GM23338 (cell line): ENCODE data around the gene BCDIN3D. TPM values are rescaled to one million over a fixed set of nuclear protein-coding genes. Genes with fewer than 3 reads are reported as not detected.

Source experiments
- EZH2 ChIP-seq: fragments of 200-600 bp; sonication (generic); IDR thresholded peaks from one replicate; pipeline ENCODE4 v1.8.0; 2017; ENCODE audit warnings: antibody characterized with exemption, mild to moderate bottlenecking, low read depth; ENCODE audit not compliant: unreplicated experiment
- EZH2phosphoT487 ChIP-seq: fragments of 200-600 bp; sonication (generic); IDR thresholded peaks from one replicate; pipeline ENCODE4 v1.8.1; 2018; ENCODE audit warnings: antibody characterized with exemption; ENCODE audit not compliant: unreplicated experiment
- JUNB ChIP-seq: IDR thresholded peaks from one replicate; pipeline ENCODE4 v1.6.1; 2016; ENCODE audit warnings: antibody characterized with exemption; ENCODE audit not compliant: unreplicated experiment
- NANOG ChIP-seq: IDR thresholded peaks from 2 replicates; pipeline ENCODE4 v1.6.1; 2016; ENCODE audit warnings: antibody characterized with exemption, borderline replicate concordance
- ZNF114 ChIP-seq: fragments of 250-450 bp; sonication (Bioruptor Pico); IDR thresholded peaks from 2 replicates; pipeline ENCODE4 v1.5.0; 2020; ENCODE audit warnings: mild to moderate bottlenecking, moderate library complexity
- ZNF331 ChIP-seq: fragments of 250-450 bp; sonication (Bioruptor Pico); IDR thresholded peaks from 2 replicates; pipeline ENCODE4 v1.5.0; 2020; ENCODE audit warnings: low read depth, mild to moderate bottlenecking, moderate library complexity
- polyA plus RNA-seq: library from polyadenylated mRNA; unstranded; fragments of >200 nt; fragmentation: Nextera tagmentation; extraction: Ambion mirVana; gene quantifications from 2 replicates; pipeline ENCODE4 v1.2.1, GENCODE V29; 2016
- total RNA-seq: library from RNA; depleted of rRNA; stranded (reverse); fragments of >200 nt; shearing (Covaris generic); gene quantifications from 2 replicates; pipeline ENCODE4 v1.2.3, GENCODE V29; 2014
- TF ChIP-seq, protein P1 (sequence below): fragments of 250-450 bp; sonication (Bioruptor Pico); IDR thresholded peaks from 2 replicates; pipeline ENCODE4 v1.5.0; 2020; ENCODE audit warnings: mild to moderate bottlenecking, moderate library complexity
- TF ChIP-seq, protein P2 (sequence below): IDR thresholded peaks from 2 replicates; pipeline ENCODE4 v1.6.1; 2016; ENCODE audit warnings: antibody characterized with exemption

Gene BCDIN3D
- total and polyA plus RNA-seq, 2 experiments from 2014 or later: 1.4 to 1.8 TPM

DNA sequence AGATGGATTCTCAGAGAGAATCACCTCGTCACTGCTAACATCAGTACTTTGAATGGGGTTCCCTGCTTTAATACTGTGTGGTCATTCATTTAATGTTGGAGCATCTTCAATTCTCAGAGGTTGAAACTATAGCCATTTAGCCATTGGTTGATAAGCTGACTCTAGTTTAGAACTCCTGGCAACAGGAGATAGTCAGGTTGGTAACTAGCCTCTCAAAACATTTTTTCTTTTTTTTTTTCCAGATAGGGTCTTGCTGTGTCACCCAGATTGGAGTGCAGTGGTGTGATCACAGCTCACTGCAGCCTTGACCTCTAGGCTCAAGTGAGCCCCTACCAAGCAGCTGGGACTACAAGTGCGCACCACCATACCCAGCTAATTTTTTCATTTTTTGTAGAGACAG lies 11.2 kb downstream of the BCDIN3D start (continued):
- TF ChIP-seq, protein P1, sequence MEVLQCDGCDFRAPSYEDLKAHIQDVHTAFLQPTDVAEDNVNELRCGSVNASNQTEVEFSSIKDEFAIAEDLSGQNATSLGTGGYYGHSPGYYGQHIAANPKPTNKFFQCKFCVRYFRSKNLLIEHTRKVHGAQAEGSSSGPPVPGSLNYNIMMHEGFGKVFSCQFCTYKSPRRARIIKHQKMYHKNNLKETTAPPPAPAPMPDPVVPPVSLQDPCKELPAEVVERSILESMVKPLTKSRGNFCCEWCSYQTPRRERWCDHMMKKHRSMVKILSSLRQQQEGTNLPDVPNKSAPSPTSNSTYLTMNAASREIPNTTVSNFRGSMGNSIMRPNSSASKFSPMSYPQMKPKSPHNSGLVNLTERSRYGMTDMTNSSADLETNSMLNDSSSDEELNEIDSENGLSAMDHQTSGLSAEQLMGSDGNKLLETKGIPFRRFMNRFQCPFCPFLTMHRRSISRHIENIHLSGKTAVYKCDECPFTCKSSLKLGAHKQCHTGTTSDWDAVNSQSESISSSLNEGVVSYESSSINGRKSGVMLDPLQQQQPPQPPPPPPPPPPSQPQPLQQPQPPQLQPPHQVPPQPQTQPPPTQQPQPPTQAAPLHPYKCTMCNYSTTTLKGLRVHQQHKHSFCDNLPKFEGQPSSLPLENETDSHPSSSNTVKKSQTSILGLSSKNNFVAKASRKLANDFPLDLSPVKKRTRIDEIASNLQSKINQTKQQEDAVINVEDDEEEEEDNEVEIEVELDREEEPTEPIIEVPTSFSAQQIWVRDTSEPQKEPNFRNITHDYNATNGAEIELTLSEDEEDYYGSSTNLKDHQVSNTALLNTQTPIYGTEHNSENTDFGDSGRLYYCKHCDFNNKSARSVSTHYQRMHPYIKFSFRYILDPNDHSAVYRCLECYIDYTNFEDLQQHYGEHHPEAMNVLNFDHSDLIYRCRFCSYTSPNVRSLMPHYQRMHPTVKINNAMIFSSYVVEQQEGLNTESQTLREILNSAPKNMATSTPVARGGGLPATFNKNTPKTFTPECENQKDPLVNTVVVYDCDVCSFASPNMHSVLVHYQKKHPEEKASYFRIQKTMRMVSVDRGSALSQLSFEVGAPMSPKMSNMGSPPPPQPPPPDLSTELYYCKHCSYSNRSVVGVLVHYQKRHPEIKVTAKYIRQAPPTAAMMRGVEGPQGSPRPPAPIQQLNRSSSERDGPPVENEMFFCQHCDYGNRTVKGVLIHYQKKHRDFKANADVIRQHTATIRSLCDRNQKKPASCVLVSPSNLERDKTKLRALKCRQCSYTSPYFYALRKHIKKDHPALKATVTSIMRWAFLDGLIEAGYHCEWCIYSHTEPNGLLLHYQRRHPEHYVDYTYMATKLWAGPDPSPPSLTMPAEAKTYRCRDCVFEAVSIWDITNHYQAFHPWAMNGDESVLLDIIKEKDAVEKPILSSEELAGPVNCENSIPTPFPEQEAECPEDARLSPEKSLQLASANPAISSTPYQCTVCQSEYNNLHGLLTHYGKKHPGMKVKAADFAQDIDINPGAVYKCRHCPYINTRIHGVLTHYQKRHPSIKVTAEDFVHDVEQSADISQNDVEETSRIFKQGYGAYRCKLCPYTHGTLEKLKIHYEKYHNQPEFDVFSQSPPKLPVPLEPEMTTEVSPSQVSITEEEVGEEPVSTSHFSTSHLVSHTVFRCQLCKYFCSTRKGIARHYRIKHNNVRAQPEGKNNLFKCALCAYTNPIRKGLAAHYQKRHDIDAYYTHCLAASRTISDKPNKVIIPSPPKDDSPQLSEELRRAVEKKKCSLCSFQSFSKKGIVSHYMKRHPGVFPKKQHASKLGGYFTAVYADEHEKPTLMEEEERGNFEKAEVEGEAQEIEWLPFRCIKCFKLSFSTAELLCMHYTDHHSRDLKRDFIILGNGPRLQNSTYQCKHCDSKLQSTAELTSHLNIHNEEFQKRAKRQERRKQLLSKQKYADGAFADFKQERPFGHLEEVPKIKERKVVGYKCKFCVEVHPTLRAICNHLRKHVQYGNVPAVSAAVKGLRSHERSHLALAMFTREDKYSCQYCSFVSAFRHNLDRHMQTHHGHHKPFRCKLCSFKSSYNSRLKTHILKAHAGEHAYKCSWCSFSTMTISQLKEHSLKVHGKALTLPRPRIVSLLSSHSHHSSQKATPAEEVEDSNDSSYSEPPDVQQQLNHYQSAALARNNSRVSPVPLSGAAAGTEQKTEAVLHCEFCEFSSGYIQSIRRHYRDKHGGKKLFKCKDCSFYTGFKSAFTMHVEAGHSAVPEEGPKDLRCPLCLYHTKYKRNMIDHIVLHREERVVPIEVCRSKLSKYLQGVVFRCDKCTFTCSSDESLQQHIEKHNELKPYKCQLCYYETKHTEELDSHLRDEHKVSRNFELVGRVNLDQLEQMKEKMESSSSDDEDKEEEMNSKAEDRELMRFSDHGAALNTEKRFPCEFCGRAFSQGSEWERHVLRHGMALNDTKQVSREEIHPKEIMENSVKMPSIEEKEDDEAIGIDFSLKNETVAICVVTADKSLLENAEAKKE (CRISPR knock-in tag): no peak
- TF ChIP-seq ZNF114 (no peak), EZH2 (no peak), JUNB (no peak), NANOG (no peak), EZH2phosphoT487 (no peak), ZNF331 (CRISPR knock-in tag) (no peak)
- TF ChIP-seq, protein P2, sequence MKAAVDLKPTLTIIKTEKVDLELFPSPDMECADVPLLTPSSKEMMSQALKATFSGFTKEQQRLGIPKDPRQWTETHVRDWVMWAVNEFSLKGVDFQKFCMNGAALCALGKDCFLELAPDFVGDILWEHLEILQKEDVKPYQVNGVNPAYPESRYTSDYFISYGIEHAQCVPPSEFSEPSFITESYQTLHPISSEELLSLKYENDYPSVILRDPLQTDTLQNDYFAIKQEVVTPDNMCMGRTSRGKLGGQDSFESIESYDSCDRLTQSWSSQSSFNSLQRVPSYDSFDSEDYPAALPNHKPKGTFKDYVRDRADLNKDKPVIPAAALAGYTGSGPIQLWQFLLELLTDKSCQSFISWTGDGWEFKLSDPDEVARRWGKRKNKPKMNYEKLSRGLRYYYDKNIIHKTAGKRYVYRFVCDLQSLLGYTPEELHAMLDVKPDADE: no peak
